H9 (cell line): ENCODE measurements around the gene ADARB2. TPM values are rescaled to one million over a fixed set of nuclear protein-coding genes. Genes with fewer than 3 reads are reported as not detected.

ENCODE experiments used
- DNase-seq: peaks from one replicate; pipeline ENCODE4 v3.0.0-alpha.2; 2017
- H2AFZ ChIP-seq: one replicate; pipeline ENCODE4 v1.6.1; 2013; ENCODE audit warnings: mild to moderate bottlenecking, low read length, control low read depth, moderate library complexity
- H2AK5ac ChIP-seq: 2 replicates; pipeline ENCODE4 v1.6.1; 2013; ENCODE audit warnings: low read length, control low read depth, mixed read lengths; ENCODE audit not compliant: insufficient read length
- H2BK120ac ChIP-seq: one replicate; pipeline ENCODE4 v1.6.1; 2013; ENCODE audit warnings: low read depth, mild to moderate bottlenecking, low read length, control low read depth, inconsistent platforms; ENCODE audit not compliant: poor library complexity, severe bottlenecking
- H2BK12ac ChIP-seq: 2 replicates; pipeline ENCODE4 v1.6.1; 2013; ENCODE audit warnings: low read length, control low read depth, mixed read lengths, low read depth; ENCODE audit not compliant: insufficient read length
- H2BK15ac ChIP-seq: 2 replicates; pipeline ENCODE4 v1.6.1; 2013; ENCODE audit warnings: low read depth, low read length, control low read depth
- H2BK20ac ChIP-seq: one replicate; pipeline ENCODE4 v1.6.1; 2013; ENCODE audit warnings: low read depth, mild to moderate bottlenecking, low read length, control low read depth, inconsistent platforms; ENCODE audit not compliant: poor library complexity, severe bottlenecking
- H2BK5ac ChIP-seq: 2 replicates; pipeline ENCODE4 v1.6.1; 2013; ENCODE audit warnings: low read length, control low read depth, mixed read lengths; ENCODE audit not compliant: insufficient read length
- H3K14ac ChIP-seq: 2 replicates; pipeline ENCODE4 v1.6.1; 2013; ENCODE audit warnings: low read length, control low read depth; ENCODE audit not compliant: insufficient read depth
- H3K18ac ChIP-seq: 2 replicates; pipeline ENCODE4 v1.6.1; 2013; ENCODE audit warnings: low read depth, mild to moderate bottlenecking, mixed read lengths, low read length, control low read depth; ENCODE audit not compliant: insufficient read length
- H3K23ac ChIP-seq: 2 replicates; pipeline ENCODE4 v1.6.1; 2013; ENCODE audit warnings: low read length, control low read depth, mixed read lengths, low read depth; ENCODE audit not compliant: insufficient read length
- H3K23me2 ChIP-seq: 2 replicates; pipeline ENCODE4 v1.6.1; 2013; ENCODE audit warnings: low read depth, mild to moderate bottlenecking, mixed read lengths, low read length, control low read depth; ENCODE audit not compliant: insufficient read length, poor library complexity, severe bottlenecking
- H3K27ac ChIP-seq: 2 replicates; pipeline ENCODE4 v1.5.1; 2013; ENCODE audit warnings: low read length, control low read depth, mixed read lengths, low read depth; ENCODE audit not compliant: insufficient read length
- H3K27me3 ChIP-seq: 2 replicates; pipeline ENCODE4 v1.6.1; 2013; ENCODE audit warnings: low read length, control low read depth, inconsistent platforms; ENCODE audit not compliant: insufficient read depth
- H3K4ac ChIP-seq: 2 replicates; pipeline ENCODE4 v1.6.1; 2013; ENCODE audit warnings: low read depth, mild to moderate bottlenecking, control low read depth, inconsistent platforms, low read length, moderate library complexity
- H3K4me1 ChIP-seq: 2 replicates; pipeline ENCODE4 v1.6.1; 2013; ENCODE audit warnings: low read length, control low read depth, inconsistent platforms; ENCODE audit not compliant: insufficient read depth
- H3K4me2 ChIP-seq: 2 replicates; pipeline ENCODE4 v1.6.1; 2013; ENCODE audit warnings: low read length, control low read depth, mixed read lengths; ENCODE audit not compliant: insufficient read length, insufficient read depth
- H3K56ac ChIP-seq: 2 replicates; pipeline ENCODE4 v1.6.1; 2013; ENCODE audit warnings: low read depth, mild to moderate bottlenecking, mixed read lengths, low read length, control low read depth; ENCODE audit not compliant: insufficient read length
- H3K79me1 ChIP-seq: 2 replicates; pipeline ENCODE4 v1.6.1; 2013; ENCODE audit warnings: low read depth, mild to moderate bottlenecking, moderate library complexity, low read length, control low read depth, inconsistent platforms; ENCODE audit not compliant: insufficient read depth, poor library complexity, severe bottlenecking
- H3K79me2 ChIP-seq: 2 replicates; pipeline ENCODE4 v1.6.1; 2013; ENCODE audit warnings: low read length, control low read depth, inconsistent platforms; ENCODE audit not compliant: insufficient read depth
- H3K9ac ChIP-seq: 2 replicates; pipeline ENCODE4 v1.6.1; 2013; ENCODE audit warnings: low read length, control low read depth, mixed read lengths; ENCODE audit not compliant: insufficient read length; ENCODE audit errors: extremely low read depth
- H3K9me3 ChIP-seq: one replicate; pipeline ENCODE4 v1.6.1; 2013; ENCODE audit warnings: low read depth, low read length, inconsistent platforms; ENCODE audit not compliant: control insufficient read depth
- H3T11ph ChIP-seq: one replicate; pipeline ENCODE4 v1.6.1; 2013; ENCODE audit warnings: mild to moderate bottlenecking, low read length, control low read depth, inconsistent platforms
- H4K20me1 ChIP-seq: one replicate; pipeline ENCODE4 v1.6.1; 2013; ENCODE audit not compliant: control insufficient read depth, insufficient read length, insufficient read depth
- H4K5ac ChIP-seq: 2 replicates; pipeline ENCODE4 v1.6.1; 2013; ENCODE audit warnings: low read depth, mild to moderate bottlenecking, mixed read lengths, low read length, control low read depth; ENCODE audit not compliant: insufficient read length
- H4K8ac ChIP-seq: replicated peaks from 2 replicates; pipeline ENCODE4 v1.6.1; 2013; ENCODE audit warnings: low read length, control low read depth, mixed read lengths, low read depth; ENCODE audit not compliant: insufficient read length
- H4K91ac ChIP-seq: 2 replicates; pipeline ENCODE4 v1.6.1; 2013; ENCODE audit warnings: low read depth, mild to moderate bottlenecking, moderate library complexity, mixed read lengths, low read length, control low read depth; ENCODE audit not compliant: insufficient read length
- H3K27ac Mint-ChIP-seq, 3 experiments: 2 replicates in 2 of 3; 3 replicates in 1 of 3; pipeline ENCODE4 v1.8.0; 2020 to 2021; ENCODE audit warnings: mixed read lengths in 3 of 3, mild to moderate bottlenecking in 1 of 3, moderate library complexity in 1 of 3
- H3K27me3 Mint-ChIP-seq: 2 replicates; pipeline ENCODE4 v1.8.0; 2021; ENCODE audit warnings: low read depth, mild to moderate bottlenecking, moderate library complexity, mixed read lengths
- H3K36me3 Mint-ChIP-seq, 3 experiments: 2 replicates in 2 of 3; 3 replicates in 1 of 3; pipeline ENCODE4 v1.8.0; 2020 to 2021; ENCODE audit warnings: low read depth in 3 of 3, mixed read lengths in 3 of 3; ENCODE audit not compliant: insufficient read depth in 1 of 3
- H3K4me1 Mint-ChIP-seq, 2 experiments: 2 replicates each; pipeline ENCODE4 v1.8.0; 2020; ENCODE audit warnings: mixed read lengths in 2 of 2
- H3K4me3 Mint-ChIP-seq, 2 experiments: 2 replicates in 1 of 2; 3 replicates in 1 of 2; pipeline ENCODE4 v1.8.0; 2020 to 2021; ENCODE audit warnings: mild to moderate bottlenecking in 2 of 2, mixed read lengths in 2 of 2, moderate library complexity in 1 of 2
- H3K9me3 Mint-ChIP-seq, 2 experiments: 2 replicates in 1 of 2; 3 replicates in 1 of 2; pipeline ENCODE4 v1.8.0; 2020; ENCODE audit warnings: mild to moderate bottlenecking in 2 of 2, mixed read lengths in 2 of 2, moderate library complexity in 1 of 2
- CTCF ChIP-seq: fragments of 200-600 bp; sonication (generic); conservative IDR thresholded peaks from 3 replicates; pipeline ENCODE4 v1.8.0; 2021; ENCODE audit warnings: antibody characterized with exemption, mild to moderate bottlenecking
- WGBS: extraction: QIAGEN DNeasy Blood & Tissue Kit; methylation state at CpG from one replicate; pipeline ENCODE4 v1.1.7; 2013; ENCODE audit warnings: missing lambda C conversion rate, low lambda C conversion rate, mixed read lengths; ENCODE audit not compliant: insufficient read length; ENCODE audit errors: extremely low coverage; 5-methylcytosine and 5-hydroxymethylcytosine counted together
- total RNA-seq: library from RNA; stranded (reverse); gene quantifications from 2 replicates; pipeline ENCODE4 v1.2.1, GENCODE V29; 2021

ADARB2 gene
- total RNA-seq, 1 experiment from 2014 or later: 0.87 TPM

GRCh38 chr10:1217237-1217587 lies 520.1 kb downstream of the ADARB2 start:
- no peaks in the 10 kb centered on the region for H3K79me1 ChIP-seq
- H4K8ac ChIP-seq: no peak overlapping the region
- H2BK12ac ChIP-seq: no peak overlapping the region
- H3K9me3 Mint-ChIP-seq: no peaks in the 10 kb centered on the region; a peak in 2 of 5 replicates
- no peaks in the 10 kb centered on the region for H3K79me2 ChIP-seq
- no peaks in the 10 kb centered on the region for H3K23me2 ChIP-seq
- peaks cover 0 to 2% (median 0%) of the 10 kb centered on the region in 3 experiments; a peak in 1 of 7 replicates for H3K36me3 Mint-ChIP-seq
- H3T11ph ChIP-seq: no peak overlapping the region
- no peak overlapping the region; a peak in 1 of 7 replicates for H3K27ac Mint-ChIP-seq
- H3K56ac ChIP-seq: no peak overlapping the region
- H3K9me3 ChIP-seq: no peaks in the 10 kb centered on the region
- no peak overlapping the region for H2BK20ac ChIP-seq
- H3K27me3 ChIP-seq: no peaks in the 10 kb centered on the region
- H3K14ac ChIP-seq: no peak overlapping the region
- no peak overlapping the region for H2BK120ac ChIP-seq
- no peak overlapping the region for H3K4me3 Mint-ChIP-seq
- H2AK5ac ChIP-seq: no peak overlapping the region
- no peak overlapping the region for H3K9ac ChIP-seq
- H4K91ac ChIP-seq: no peak overlapping the region
- no peak overlapping the region for H2BK5ac ChIP-seq
- no peak for TF ChIP-seq CTCF
- no peaks in the 10 kb centered on the region for H3K4me1 Mint-ChIP-seq
- H3K27me3 Mint-ChIP-seq: no peaks in the 10 kb centered on the region
- H3K27ac ChIP-seq: no peak overlapping the region
- no peak overlapping the region for H3K18ac ChIP-seq
- WGBS: no CpG with 5 or more reads among the region's 14 CpGs
- DNase-seq: peak; percentile 17
- H2AFZ ChIP-seq: no peak overlapping the region
- H2BK15ac ChIP-seq: no peak overlapping the region
- no peak overlapping the region for H3K4me2 ChIP-seq
- no peaks in the 10 kb centered on the region for H4K20me1 ChIP-seq
- H3K4me1 ChIP-seq: no peaks in the 10 kb centered on the region
- no peak overlapping the region for H4K5ac ChIP-seq
- no peak overlapping the region for H3K23ac ChIP-seq
- no peak overlapping the region for H3K4ac ChIP-seq
